Endometrial microvascular endothelial cells (primary cell): Measurements from ENCODE around the gene PCDHGA7. TPM values are rescaled to one million over a fixed set of nuclear protein-coding genes. Genes with fewer than 3 reads are reported as not detected.
"Not testable (repeated sequence)": the region's sequence is repeated elsewhere in the genome, so short reads cannot be mapped to it uniquely, and the experiment has no call there.

ENCODE experiments used
- in situ Hi-C: cut with HindIII; loops from 2 replicates; pipeline ENCODE4 v1.10.0; 2017; ENCODE audit warnings: low sequenced_read_pairs, low pct_unique_long_range_greater_than_20kb; ENCODE audit errors: inconsistent ontology term
- total RNA-seq: library from RNA; depleted of rRNA; stranded (reverse); fragments of >200 nt; gene quantifications from one replicate; pipeline ENCODE4 v1.2.3, GENCODE V29; 2015; ENCODE audit errors: inconsistent ontology term

PCDHGA7 gene
- total RNA-seq, 1 donor from 2014 or later: 1.0 TPM

- in situ Hi-C loops: not testable (repeated sequence)
These were observed 12.1 kb downstream of the PCDHGA7 start for GRCh38 chr5:141394401-141395187.

- in situ Hi-C loops: not testable (repeated sequence)
These were observed 15.4 kb downstream of the PCDHGA7 start, which contains the start of gene PCDHGB5 for GRCh38 chr5:141397756-141398551. PCDHGB5 (plus strand) TSS chr5:141397947; CDS start chr5:141398128, 181 bp downstream.

GRCh38 chr5:141398608-141399007 lies 16.1 kb downstream of the PCDHGA7 start:
- in situ Hi-C loops: no loop called here

- in situ Hi-C loops: no loop called here
These were observed 17.2 kb downstream of the PCDHGA7 start for GRCh38 chr5:141399555-141400258.

- in situ Hi-C loops: no loop called here
These were observed 20.2 kb downstream of the PCDHGA7 start, which contains the start of gene PCDHGA9 for GRCh38 chr5:141402553-141403243. PCDHGA9 (plus strand) TSS chr5:141402778; CDS start chr5:141402953, 175 bp downstream.

- in situ Hi-C loops: no loop called here
These were observed 20.8 kb downstream of the PCDHGA7 start for GRCh38 chr5:141403387-141403786.

GRCh38 chr5:141407790-141408505 lies 25.4 kb downstream of the PCDHGA7 start, which contains the start of gene PCDHGB6:
PCDHGB6 (plus strand) TSS chr5:141408021; CDS start chr5:141408203, 182 bp downstream.
- in situ Hi-C loops: not testable (repeated sequence)

GRCh38 chr5:141409598-141410306 lies 27.2 kb downstream of the PCDHGA7 start:
- in situ Hi-C loops: no loop called here

GRCh38 chr5:141411575-141411974 lies 29.0 kb downstream of the PCDHGA7 start:
- in situ Hi-C loops: no loop called here

- in situ Hi-C loops: no loop called here
These were observed 30.5 kb downstream of the PCDHGA7 start, which contains the start of gene PCDHGA10 for GRCh38 chr5:141412854-141413539. PCDHGA10 (plus strand) TSS chr5:141412987; CDS start chr5:141413176, 189 bp downstream.

- in situ Hi-C loops: no loop called here
These were observed 31.1 kb downstream of the PCDHGA7 start for GRCh38 chr5:141413540-141414069.

GRCh38 chr5:141414548-141415274 lies 32.2 kb downstream of the PCDHGA7 start:
- in situ Hi-C loops: not testable (repeated sequence)

- in situ Hi-C loops: not testable (repeated sequence)
These were observed 32.7 kb downstream of the PCDHGA7 start for GRCh38 chr5:141415275-141415618.

GRCh38 chr5:141417494-141418172 lies 35.1 kb downstream of the PCDHGA7 start, which contains the start of gene PCDHGB7:
PCDHGB7 (plus strand) TSS chr5:141417677; CDS start chr5:141417860, 183 bp downstream.
- in situ Hi-C loops: not testable (repeated sequence)
